HepG2 (cell line): ENCODE results near the gene SEH1L. TPM values are rescaled to one million over a fixed set of nuclear protein-coding genes. Genes with fewer than 3 reads are reported as not detected.

Source experiments
- CEBPB ChIP-seq: IDR thresholded peaks from 2 replicates; pipeline ENCODE4 v1.6.1; 2011; ENCODE audit warnings: low read depth, low read length, improper control_type of control experiment, borderline replicate concordance
- CHD4 ChIP-seq: fragments of 200-600 bp; sonication (generic); IDR thresholded peaks from 2 replicates; pipeline ENCODE4 v1.7.0; 2017; ENCODE audit warnings: mild to moderate bottlenecking, low read length, borderline replicate concordance
- DMAP1 ChIP-seq: IDR thresholded peaks from 2 replicates; pipeline ENCODE4 v1.6.1; 2016
- ELF3 ChIP-seq: IDR thresholded peaks from 2 replicates; pipeline ENCODE4 v1.6.1; 2016; ENCODE audit warnings: missing genetic modification reagents, missing compliant biosample characterization
- EZH2 ChIP-seq: conservative IDR thresholded peaks from 2 replicates; pipeline ENCODE4 v1.6.1; 2012; ENCODE audit warnings: mild to moderate bottlenecking, low read depth, low read length, moderate library complexity
- FOSL1 ChIP-seq: sonication (generic); formaldehyde crosslinking; IDR thresholded peaks from 2 replicates; pipeline ENCODE4 v1.9.0; 2021; ENCODE audit warnings: missing genetic modification reagents, borderline replicate concordance
- HNRNPL ChIP-seq: fragments of 200-400 bp; formaldehyde crosslinking; IDR thresholded peaks from 2 replicates; pipeline ENCODE4 v1.6.1; 2017; ENCODE audit warnings: mild to moderate bottlenecking, low read depth, low read length
- MAFG ChIP-seq: sonication (generic); formaldehyde crosslinking; IDR thresholded peaks from 2 replicates; pipeline ENCODE4 v1.5.1; 2020; ENCODE audit warnings: mild to moderate bottlenecking, missing genetic modification reagents
- MXD3 ChIP-seq: IDR thresholded peaks from 2 replicates; pipeline ENCODE4 v1.6.1; 2016; ENCODE audit warnings: mild to moderate bottlenecking, missing biosample characterization, missing genetic modification reagents
- NAIF1 ChIP-seq: sonication (generic); formaldehyde crosslinking; IDR thresholded peaks from 2 replicates; pipeline ENCODE4 v1.5.0; 2020; ENCODE audit warnings: mild to moderate bottlenecking, missing genetic modification reagents, borderline replicate concordance
- POLR2AphosphoS5 ChIP-seq: IDR thresholded peaks from 2 replicates; pipeline ENCODE4 v1.6.1; 2012; ENCODE audit warnings: low read depth, low read length
- RELA ChIP-seq: sonication (generic); formaldehyde crosslinking; IDR thresholded peaks from 2 replicates; pipeline ENCODE4 v1.4.0; 2020; ENCODE audit warnings: missing genetic modification reagents
- RFXANK ChIP-seq: IDR thresholded peaks from 2 replicates; pipeline ENCODE4 v1.6.1; 2016
- RNF2 ChIP-seq: fragments of 450-650 bp; conservative IDR thresholded peaks from 2 replicates; pipeline ENCODE4 v1.6.1; 2016; ENCODE audit warnings: low read depth
- SETDB1 ChIP-seq: sonication (generic); formaldehyde crosslinking; IDR thresholded peaks from 2 replicates; pipeline ENCODE4 v1.5.1; 2020; ENCODE audit warnings: missing genetic modification reagents, mild to moderate bottlenecking, borderline replicate concordance
- SMAD1 ChIP-seq: sonication (generic); formaldehyde crosslinking; IDR thresholded peaks from 2 replicates; pipeline ENCODE4 v1.4.0; 2020; ENCODE audit warnings: missing genetic modification reagents, low read depth, mild to moderate bottlenecking, borderline replicate concordance
- SP1 ChIP-seq, 2 experiments: fragments of 450-650 bp in 1 of 2; sonication (generic) in 1 of 2; formaldehyde crosslinking in 1 of 2; IDR thresholded peaks; 2 replicates each; pipeline versions ENCODE4 v1.4.0 to v1.6.1; 2016 to 2020; ENCODE audit warnings: missing genetic modification reagents in 1 of 2
- TAF1 ChIP-seq: sonication (generic); formaldehyde crosslinking; IDR thresholded peaks from 2 replicates; pipeline ENCODE4 v1.4.0; 2020; ENCODE audit warnings: missing genetic modification reagents
- TEF ChIP-seq: sonication (generic); formaldehyde crosslinking; IDR thresholded peaks from 2 replicates; pipeline ENCODE4 v1.5.0; 2020; ENCODE audit warnings: missing genetic modification reagents
- ZBTB20 ChIP-seq: sonication (generic); formaldehyde crosslinking; IDR thresholded peaks from 2 replicates; pipeline ENCODE4 v1.8.1; 2023; ENCODE audit warnings: missing genetic modification reagents, low read depth, mild to moderate bottlenecking, borderline replicate concordance
- ZBTB38 ChIP-seq: sonication (generic); formaldehyde crosslinking; IDR thresholded peaks from 2 replicates; pipeline ENCODE4 v1.5.1; 2020; ENCODE audit warnings: mild to moderate bottlenecking, missing genetic modification reagents
- ZMYM3 ChIP-seq: sonication (generic); formaldehyde crosslinking; IDR thresholded peaks from 2 replicates; pipeline ENCODE4 v1.5.1; 2020; ENCODE audit warnings: mild to moderate bottlenecking, missing genetic modification reagents
- ZNF225 ChIP-seq: sonication (generic); formaldehyde crosslinking; IDR thresholded peaks from 2 replicates; pipeline ENCODE4 v1.4.0; 2020; ENCODE audit warnings: mild to moderate bottlenecking, missing genetic modification reagents
- ZNF280D ChIP-seq: sonication (generic); formaldehyde crosslinking; IDR thresholded peaks from 2 replicates; pipeline ENCODE4 v1.5.1; 2020; ENCODE audit warnings: mild to moderate bottlenecking, missing genetic modification reagents
- ZNF501 ChIP-seq: sonication (generic); formaldehyde crosslinking; IDR thresholded peaks from 2 replicates; pipeline ENCODE4 v1.5.1; 2020; ENCODE audit warnings: mild to moderate bottlenecking, moderate library complexity, missing genetic modification reagents
- ZNF546 ChIP-seq: sonication (generic); formaldehyde crosslinking; conservative IDR thresholded peaks from 2 replicates; pipeline ENCODE4 v1.8.1; 2023; ENCODE audit warnings: mild to moderate bottlenecking, missing genetic modification reagents
- ZNF563 ChIP-seq: sonication (generic); formaldehyde crosslinking; IDR thresholded peaks from 2 replicates; pipeline ENCODE4 v1.8.0; 2022; ENCODE audit warnings: mild to moderate bottlenecking, moderate library complexity, missing genetic modification reagents
- ZNF879 ChIP-seq: sonication (generic); formaldehyde crosslinking; IDR thresholded peaks from 2 replicates; pipeline ENCODE4 v1.8.1; 2023; ENCODE audit warnings: missing genetic modification reagents
- polyA plus RNA-seq, 8 experiments: library from polyadenylated mRNA; depleted of rRNA in 3 of 8; stranded (reverse) in 7 of 8; unstranded in 1 of 8; fragments of >200 nt; fragmentation: Illumina TruSeq in 4 of 8; extraction: Trizol in 4 of 8; gene quantifications; 2 replicates each; pipeline versions ENCODE4 v1.2.1 to v1.2.3, GENCODE V29; 2011 to 2016; ENCODE audit warnings: low read depth in 4 of 8, missing spikeins in 1 of 8, mixed read lengths in 1 of 8; ENCODE audit not compliant: insufficient read depth in 1 of 8
- total RNA-seq, 5 experiments: library from RNA; depleted of rRNA; stranded (reverse); fragments of >200 nt; fragmentation: Illumina TruSeq; extraction: Trizol; gene quantifications; 2 replicates each; pipeline ENCODE4 v1.2.3, GENCODE V29; 2016; ENCODE audit warnings: low read depth in 1 of 5

Gene SEH1L
- total and polyA plus RNA-seq, 2 of the 13 experiments (the other 11 are each of a cell fraction or from before 2014, with no cell fraction given): 59.6 to 63.5 TPM

GRCh38 chr18:12947285-12948049 lies at the start of gene SEH1L (continued):
- peak; percentile 84 for TF ChIP-seq ZNF225 (CRISPR knock-in tag)
- peak; percentile 28 for TF ChIP-seq ELF3 (CRISPR knock-in tag)
- no peak for TF ChIP-seq SP1 (IDR thresholded peaks at IDR 0.05)
- TF ChIP-seq SP1 (CRISPR knock-in tag; IDR thresholded peaks at IDR 0.05): 0 out of 2 replicates have a peak, but pooled peaks have one; percentile 11
- no peak for TF ChIP-seq EZH2
- TF ChIP-seq ZNF546 (CRISPR knock-in tag): no peak
- TF ChIP-seq TAF1 (CRISPR knock-in tag): peak; percentile 45; the same call in 1 of the 2 replicates
- peak; percentile 31; the same call in 1 of the 2 replicates for TF ChIP-seq ZNF563 (CRISPR knock-in tag)
- TF ChIP-seq ZBTB20 (CRISPR knock-in tag): peak; percentile 44; the same call in 1 of the 2 replicates
- TF ChIP-seq SMAD1 (CRISPR knock-in tag): peak; percentile 68; the same call in 1 of the 2 replicates
- 0 out of 2 replicates have a peak, but pooled peaks have one; percentile 8 for TF ChIP-seq ZMYM3 (CRISPR knock-in tag)
- TF ChIP-seq TEF (CRISPR knock-in tag): no peak
- 0 out of 2 replicates have a peak, but pooled peaks have one; percentile 48 for TF ChIP-seq DMAP1
- no peak for TF ChIP-seq HNRNPL
- no peak for TF ChIP-seq ZNF879
- no peak for TF ChIP-seq CEBPB
- TF ChIP-seq MXD3 (CRISPR knock-in tag): peak; percentile 70; the same call in 1 of the 2 replicates
- TF ChIP-seq ZNF280D (CRISPR knock-in tag): 0 out of 2 replicates have a peak, but pooled peaks have one; percentile 20
- TF ChIP-seq POLR2AphosphoS5: peak; percentile 82
- no peak for TF ChIP-seq SETDB1 (CRISPR knock-in tag)
- 0 out of 2 replicates have a peak, but pooled peaks have one; percentile 46 for TF ChIP-seq ZNF501 (CRISPR knock-in tag)
- no peak for TF ChIP-seq CHD4
- TF ChIP-seq MAFG: no peak
- TF ChIP-seq FOSL1 (CRISPR knock-in tag): no peak
- TF ChIP-seq ZBTB38 (CRISPR knock-in tag): 0 out of 2 replicates have a peak, but pooled peaks have one; percentile 27
- no peak for TF ChIP-seq RELA (CRISPR knock-in tag)
- peak; percentile 12; the same call in 1 of the 2 replicates for TF ChIP-seq NAIF1 (CRISPR knock-in tag)
- peak; percentile 77 for TF ChIP-seq RNF2
- no peak for TF ChIP-seq RFXANK (CRISPR knock-in tag)
